ENCODE measurements around the gene PLA2G6.

The PLA2G6 gene

DNA sequence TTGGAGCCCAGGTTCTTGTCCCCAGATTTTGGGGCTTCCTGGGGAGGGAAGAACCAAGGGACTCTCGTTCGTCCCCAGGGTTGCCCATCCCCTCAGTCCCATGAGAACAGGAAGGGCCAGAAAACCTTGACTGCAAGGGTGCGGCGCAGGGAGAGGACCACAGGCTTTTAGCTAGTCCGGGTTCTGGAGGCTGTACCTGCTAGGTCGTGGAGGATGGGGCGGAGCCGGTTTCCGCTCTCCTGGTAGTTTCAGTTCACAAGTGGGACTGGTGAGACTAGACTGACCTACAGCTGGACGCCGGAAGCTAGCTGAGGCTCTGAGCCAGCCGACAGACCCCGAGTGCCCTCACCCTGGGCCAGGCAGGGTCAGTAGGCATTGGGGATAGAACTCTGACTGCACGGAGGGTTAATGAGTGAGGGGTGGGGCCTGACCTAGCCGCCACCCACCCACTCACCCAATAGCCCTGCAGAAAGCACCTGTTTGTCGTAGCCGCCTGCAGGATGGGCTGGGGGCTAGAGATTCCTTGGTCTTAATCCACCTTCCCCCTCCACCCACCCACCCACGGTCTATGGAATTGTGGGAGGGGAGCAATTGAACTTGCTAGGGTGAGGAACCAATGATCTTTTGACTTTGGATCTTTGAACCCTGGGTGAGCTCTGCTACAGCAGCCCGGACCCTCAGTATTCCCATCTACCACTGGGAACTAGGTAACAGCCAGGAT, 21.6 kb upstream of the PLA2G6 start:
- TF ChIP-seq REST (IDR thresholded peaks at IDR 0.05; ENCODE audit: insufficient read depth in 1 of 2, low read depth in 2 of 2, low read length in 2 of 2): no peak
- no peak; the same call in 1 of the 2 replicates for TF ChIP-seq POLR2AphosphoS5 (IDR thresholded peaks at IDR 0.05; ENCODE audit: low read depth, low read length)
- peak; percentile 63 for TF ChIP-seq FOXP2 (optimal IDR thresholded peaks at IDR 0.05; ENCODE audit: borderline replicate concordance, extremely low read depth, extremely low read length, insufficient read depth)

- TF ChIP-seq FOXP2 (optimal IDR thresholded peaks at IDR 0.05; ENCODE audit: borderline replicate concordance, extremely low read depth, extremely low read length, insufficient read depth) (peak; percentile 100), REST (IDR thresholded peaks at IDR 0.05; ENCODE audit: insufficient read depth in 1 of 2, low read depth in 2 of 2, low read length in 2 of 2) (no peak), SIN3A (IDR thresholded peaks at IDR 0.05; ENCODE audit: borderline replicate concordance, insufficient read depth, low read length) (peak; percentile 73)
These were observed 20.9 kb upstream of the PLA2G6 start for GRCh38 chr22:38202437-38203089.

GRCh38 chr22:38201711-38202436, 20.2 kb upstream of the PLA2G6 start, which contains the start of gene MAFF:
TSS of gene MAFF (plus strand) at chr22:38201994. CDS start at chr22:38213854, 11,860 bp downstream.
- TF ChIP-seq POLR2AphosphoS5 (IDR thresholded peaks at IDR 0.05; ENCODE audit: low read depth, low read length): peak; percentile 86
- no peak for TF ChIP-seq SIN3A (IDR thresholded peaks at IDR 0.05; ENCODE audit: borderline replicate concordance, insufficient read depth, low read length)
- TF ChIP-seq TAF1 (IDR thresholded peaks at IDR 0.05; ENCODE audit: borderline replicate concordance, insufficient read depth, low read length): no peak
- no peak for TF ChIP-seq REST (IDR thresholded peaks at IDR 0.05; ENCODE audit: insufficient read depth in 1 of 2, low read depth in 2 of 2, low read length in 2 of 2)
- peak; percentile 68 for TF ChIP-seq FOXP2 (optimal IDR thresholded peaks at IDR 0.05; ENCODE audit: borderline replicate concordance, extremely low read depth, extremely low read length, insufficient read depth)

DNA sequence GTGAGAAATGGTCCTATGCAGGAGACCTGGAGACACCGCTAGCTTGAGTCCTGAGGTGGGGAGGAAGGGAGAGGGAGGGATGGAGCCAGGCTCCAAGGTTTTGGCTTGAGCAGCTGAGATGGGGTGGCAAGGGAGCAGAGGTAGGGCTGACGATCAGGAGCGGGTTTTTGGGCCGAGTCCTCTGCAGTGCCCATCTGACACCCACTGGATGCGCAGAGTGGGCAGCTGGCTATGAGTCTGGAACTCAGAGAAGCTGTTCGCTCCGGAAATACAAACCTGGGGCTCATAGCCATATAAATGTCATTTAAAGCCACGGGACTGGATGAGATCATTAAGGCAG, 19.7 kb upstream of the PLA2G6 start:
- TF ChIP-seq POLR2AphosphoS5 (IDR thresholded peaks at IDR 0.05; ENCODE audit: low read depth, low read length) (no peak), REST (IDR thresholded peaks at IDR 0.05; ENCODE audit: insufficient read depth in 1 of 2, low read depth in 2 of 2, low read length in 2 of 2) (0 out of 4 replicates have a peak, but pooled peaks of 1 of the 2 experiments have one; percentile 8), FOXP2 (optimal IDR thresholded peaks at IDR 0.05; ENCODE audit: borderline replicate concordance, extremely low read depth, extremely low read length, insufficient read depth) (no peak), SIN3A (IDR thresholded peaks at IDR 0.05; ENCODE audit: borderline replicate concordance, insufficient read depth, low read length) (no peak)
